ENCODE results near the gene VENTX.

Gene VENTX

DNA sequence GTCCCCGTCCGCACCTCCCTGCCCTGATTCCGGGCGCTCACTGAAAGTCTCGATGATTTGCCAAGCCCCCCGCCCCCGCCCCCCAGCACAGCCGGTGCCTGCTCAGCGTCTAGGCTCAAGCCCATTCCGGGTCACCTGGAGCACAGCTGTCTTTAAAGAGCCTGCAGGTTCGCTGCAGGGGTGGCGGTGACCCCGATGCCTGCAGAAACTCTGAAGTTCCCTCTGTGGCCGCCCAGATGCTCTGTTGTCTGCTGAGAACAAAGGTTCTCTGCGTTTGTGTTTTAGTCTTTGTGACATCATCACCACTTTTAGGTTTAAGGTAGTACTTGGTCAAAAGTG lies 780 bp downstream of the VENTX start:
- no peak for DNase-seq

DNA sequence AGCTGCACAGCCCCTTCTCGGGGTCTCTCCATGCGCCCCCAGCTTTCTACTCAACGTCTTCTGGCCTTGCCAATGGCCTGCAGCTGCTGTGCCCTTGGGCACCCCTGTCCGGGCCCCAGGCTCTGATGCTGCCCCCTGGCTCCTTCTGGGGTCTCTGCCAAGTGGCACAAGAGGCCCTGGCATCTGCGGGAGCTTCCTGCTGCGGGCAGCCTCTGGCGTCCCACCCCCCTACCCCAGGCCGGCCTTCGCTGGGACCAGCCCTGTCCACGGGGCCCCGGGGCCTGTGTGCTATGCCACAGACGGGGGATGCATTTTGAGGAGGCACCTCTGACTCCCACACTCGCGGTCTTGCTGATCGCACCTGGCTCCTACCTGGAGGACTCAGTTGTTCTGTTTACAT lies 2.3 kb downstream of the VENTX start:
- DNase-seq: no peak

DNA sequence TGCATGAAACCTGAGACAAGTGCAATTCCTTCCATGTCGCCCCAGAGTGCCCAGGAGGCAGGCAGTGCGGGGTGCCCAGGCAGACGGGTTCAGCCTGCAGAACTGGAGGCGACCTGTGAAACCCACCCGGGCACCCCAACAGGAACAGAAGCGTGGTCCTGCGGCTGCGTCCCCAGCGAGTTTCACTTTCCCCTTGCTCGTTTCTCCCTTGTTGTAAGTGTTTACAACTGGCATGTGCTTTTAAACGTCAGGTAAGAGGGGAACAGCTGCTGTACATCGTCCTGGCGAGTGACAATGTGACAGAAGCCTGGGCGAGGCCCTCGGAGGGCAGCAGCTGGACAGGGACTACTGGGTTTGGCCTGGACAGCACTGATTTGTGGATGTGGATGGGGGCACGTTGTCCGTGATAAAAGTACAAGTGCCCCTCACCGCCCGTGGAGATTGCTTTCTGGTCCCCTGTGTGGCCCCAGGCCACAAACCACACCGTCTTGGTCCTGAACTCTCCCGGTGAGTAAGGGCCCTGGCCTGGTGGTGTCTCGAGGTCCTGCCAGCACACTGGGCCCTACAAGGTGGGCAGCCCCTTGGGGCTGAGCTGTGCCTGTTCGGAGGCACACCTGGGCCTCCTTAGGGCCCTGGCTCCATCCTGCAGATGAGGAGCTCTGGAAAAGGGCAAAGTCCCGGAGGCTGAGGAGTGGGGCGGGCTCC lies 4.0 kb downstream of the VENTX start:
- DNase-seq: no peak

DNA sequence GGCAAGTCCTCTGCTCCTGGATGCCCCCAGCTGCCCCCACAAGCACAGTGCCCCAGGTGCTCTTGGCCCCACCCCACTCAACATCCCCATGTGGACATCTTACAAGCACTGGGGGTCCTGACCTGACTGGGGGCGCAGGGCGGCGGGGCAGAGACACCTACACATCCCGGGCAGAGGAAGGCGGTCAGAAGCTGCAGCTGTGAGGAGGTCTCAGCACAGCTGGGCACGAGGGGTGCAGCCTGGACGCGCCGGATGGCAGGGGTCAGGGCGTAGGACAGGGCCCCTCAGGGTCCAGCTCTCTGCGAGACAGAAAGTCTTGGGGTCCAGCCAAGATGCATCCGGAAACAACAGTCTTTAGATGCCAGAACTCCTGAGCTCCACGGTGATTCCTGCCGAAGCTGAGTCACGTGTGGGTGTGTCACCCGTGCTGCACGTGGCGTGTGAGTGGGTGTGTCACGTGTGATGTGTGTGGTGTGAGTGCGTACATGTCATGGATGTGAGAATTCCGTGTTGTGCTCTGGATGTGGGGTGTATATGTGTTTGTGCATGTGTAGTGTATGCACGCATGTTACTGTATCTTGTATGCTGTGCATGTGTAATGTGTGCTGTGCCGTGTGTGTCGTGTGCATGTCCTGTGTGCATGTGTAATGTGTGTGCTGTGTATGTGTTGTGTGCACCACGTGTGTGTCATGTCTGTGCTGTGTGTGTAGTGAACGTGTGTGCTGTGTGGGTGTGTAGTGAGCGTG lies 5.1 kb downstream of the VENTX start:
- DNase-seq: no peak

DNA sequence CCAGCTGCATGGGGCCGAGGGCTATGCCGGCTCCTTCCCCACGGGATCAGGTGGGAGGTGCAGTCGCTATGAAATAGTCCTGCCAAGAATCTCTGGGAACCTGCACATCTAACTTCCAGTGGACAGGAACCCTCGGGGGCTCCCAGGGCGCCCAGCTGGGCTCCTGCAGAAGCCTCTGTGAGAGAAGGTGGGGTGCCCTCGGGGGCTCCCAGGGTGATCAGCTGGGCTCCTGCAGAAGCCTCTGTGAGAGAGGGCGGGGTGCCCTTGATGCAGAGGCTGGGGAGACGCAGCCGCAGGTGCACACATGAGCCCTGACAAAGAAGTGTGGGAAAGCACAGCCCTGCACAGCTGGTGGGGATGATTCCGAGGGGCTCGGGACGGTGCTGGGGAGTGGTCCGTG lies 5.9 kb downstream of the VENTX start:
- DNase-seq: no peak

DNA sequence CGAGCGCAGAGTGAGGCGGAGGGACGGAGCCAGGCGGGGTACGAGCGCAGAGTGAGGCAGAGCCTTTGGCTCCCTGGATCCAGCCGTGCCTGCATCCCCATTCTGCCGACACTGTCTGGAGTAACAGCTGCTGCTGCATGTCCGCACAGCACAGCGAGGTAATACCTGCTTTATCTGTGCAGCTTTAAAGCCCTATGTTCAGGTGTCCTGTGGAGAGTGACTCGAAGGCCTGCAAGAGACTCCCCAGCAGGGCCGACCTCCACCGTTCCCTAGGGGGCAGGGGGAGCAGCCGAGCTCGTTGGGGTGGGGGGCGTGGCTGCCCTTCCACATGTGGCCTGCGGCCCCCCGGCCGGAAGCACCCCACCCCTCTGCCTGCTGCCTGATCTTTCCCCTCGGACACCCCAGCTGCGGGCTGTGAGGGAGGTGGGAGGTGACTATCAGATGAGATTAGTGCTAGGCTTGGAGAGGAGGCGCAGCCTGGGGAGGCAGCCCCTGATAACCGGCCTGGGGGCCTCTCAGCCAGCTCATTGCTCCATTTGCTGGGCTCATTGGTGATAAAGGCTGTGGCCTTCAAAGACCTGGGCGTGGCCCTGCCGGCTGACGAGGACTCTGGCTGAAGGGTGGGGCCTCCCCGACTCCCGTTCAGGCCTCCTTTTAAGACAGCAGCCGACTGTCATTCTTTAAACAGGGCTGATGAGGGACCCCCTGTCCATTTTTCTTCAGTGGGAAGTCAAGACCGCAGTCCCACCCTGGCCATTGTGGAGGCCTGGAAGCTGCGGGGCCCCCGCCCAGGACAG lies 8.0 kb downstream of the VENTX start:
- DNase-seq: no peak

DNA sequence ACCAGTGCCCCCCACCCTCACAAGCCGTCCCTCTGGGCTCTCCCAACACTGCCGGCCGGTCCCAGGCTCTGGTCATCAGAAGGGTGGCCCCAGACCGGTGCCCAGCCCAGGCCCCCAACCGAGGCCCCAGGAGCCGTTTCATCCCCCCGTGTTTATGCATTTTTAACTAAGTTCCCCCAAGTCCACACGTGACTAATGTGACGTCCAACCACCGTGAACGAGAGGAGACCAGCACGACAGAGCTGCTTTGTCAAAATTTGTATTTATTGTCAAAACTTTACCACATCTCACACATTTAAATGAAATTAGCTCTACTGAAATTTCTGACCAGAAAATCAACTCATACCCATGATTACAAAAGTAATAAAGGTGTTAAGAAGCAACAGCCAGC lies 8.6 kb downstream of the VENTX start:
- no peak for DNase-seq

DNA sequence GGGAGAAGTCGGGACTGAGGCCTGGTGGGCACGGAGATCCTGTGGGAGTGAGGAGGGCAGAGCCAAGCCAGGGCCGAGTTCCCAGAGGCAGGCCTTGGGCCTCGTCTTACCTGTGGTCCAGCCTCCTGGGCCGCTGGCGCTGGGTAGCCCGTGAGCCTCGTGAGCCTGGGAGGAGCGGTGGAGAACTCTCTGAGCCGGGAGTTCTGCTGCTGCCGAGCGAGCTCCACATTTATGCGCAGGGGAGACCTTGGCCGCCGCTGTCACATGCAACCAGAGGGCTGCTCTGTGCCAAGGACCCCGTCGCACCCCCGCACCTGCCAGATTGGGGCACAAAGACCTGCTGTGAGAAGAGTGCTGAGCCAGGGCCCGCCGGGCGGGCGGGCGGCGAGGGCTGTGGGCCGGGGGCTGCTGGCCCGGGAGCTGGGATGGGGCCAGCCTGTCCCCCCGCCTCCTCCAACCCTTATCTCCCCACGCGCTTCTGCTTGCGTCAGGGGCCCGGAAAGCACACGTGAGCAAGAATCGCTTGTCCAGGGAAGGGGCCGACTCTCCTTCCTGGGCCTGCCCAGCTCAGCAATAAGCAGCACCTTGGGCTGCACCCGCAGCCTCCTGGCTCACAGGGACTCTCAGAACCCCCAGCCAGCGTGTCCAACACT lies 10.2 kb downstream of the VENTX start:
- no peak for DNase-seq

DNA sequence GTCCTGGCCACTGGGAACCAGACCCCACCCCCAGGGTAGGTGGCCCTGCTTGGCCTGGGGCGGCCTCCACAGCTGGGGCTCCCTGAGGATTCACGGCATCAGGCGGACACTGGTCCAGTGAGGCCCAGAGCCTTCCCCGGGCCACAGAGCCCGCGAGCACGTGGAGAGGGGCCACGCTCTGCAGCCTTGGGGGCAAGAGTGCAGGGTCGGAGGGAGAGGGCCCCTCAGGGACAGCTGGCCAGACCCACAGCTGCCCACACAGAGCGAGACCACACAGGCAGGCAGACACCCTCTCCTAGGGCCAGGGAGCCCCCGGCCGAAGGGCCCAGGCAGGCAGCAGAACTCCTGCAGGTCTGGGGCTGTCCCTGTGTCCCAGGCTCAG lies 10.7 kb downstream of the VENTX start:
- no peak for DNase-seq

DNA sequence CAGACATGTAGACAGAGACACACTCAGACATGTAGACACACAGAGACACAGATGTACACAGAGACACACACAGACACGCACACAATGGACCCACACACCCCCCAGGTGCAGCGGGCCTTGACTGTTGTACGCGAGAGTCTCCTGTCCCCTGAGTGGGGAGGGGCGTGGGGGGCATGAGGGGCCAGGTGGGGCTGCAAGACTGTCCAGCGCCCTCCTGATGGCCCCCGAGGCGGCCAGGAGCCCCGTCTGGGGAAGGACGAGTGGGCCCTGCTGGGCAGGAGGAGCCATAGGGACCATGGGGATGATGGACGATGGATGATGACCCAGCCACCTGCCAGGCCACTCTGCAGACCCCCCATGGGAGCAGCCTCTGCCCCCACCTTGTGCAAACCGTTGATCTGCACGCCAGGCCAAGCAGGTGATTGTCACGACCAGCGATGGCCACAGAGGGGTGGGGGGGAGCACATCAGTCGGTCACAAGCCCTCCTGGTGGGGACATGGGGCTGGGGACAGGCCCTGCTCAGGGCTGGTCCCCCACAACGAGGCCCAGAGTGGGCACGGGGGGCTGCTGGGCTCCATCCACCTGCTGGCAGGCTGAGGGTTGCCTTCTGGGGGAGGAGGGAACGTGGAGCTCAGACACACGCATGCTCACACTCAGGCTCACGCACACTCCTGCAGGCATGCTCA lies 11.6 kb downstream of the VENTX start:
- DNase-seq: no peak

DNA sequence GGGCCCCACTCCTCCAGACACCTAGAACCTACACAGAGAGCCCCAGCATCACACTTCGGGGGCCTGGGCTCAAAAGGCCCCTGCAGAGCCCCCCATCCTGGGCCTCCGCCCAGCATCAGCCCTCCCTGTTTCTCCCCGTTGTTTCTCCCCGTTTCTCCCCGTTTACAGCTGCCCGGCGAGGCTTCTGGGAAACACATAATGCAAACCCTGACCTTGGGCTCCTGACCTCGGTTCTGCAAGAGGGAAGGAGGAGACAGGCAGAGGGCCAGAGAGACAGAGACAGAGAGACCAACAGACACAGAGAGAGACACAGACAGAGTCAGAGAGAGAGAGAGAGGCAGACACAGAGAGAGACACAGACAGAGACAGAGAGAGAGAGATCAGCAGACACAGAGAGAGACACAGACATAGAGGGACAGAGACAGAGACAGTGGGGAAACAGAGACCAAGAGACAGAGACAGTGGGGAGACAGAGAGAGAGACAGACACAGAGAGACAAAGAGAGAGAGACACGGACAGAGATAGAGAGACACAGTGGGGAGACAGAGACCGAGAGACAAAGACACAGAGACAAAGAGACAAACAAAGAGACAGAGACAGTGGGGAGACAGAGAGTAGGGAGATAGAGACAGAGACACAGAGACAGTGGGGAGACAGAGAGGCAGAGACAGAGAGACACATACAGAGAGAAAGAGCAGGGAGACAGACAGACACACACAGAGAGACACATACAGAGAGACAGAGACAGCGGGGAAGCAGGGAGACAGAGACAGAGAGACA lies 12.5 kb downstream of the VENTX start:
- no peak for DNase-seq

DNA sequence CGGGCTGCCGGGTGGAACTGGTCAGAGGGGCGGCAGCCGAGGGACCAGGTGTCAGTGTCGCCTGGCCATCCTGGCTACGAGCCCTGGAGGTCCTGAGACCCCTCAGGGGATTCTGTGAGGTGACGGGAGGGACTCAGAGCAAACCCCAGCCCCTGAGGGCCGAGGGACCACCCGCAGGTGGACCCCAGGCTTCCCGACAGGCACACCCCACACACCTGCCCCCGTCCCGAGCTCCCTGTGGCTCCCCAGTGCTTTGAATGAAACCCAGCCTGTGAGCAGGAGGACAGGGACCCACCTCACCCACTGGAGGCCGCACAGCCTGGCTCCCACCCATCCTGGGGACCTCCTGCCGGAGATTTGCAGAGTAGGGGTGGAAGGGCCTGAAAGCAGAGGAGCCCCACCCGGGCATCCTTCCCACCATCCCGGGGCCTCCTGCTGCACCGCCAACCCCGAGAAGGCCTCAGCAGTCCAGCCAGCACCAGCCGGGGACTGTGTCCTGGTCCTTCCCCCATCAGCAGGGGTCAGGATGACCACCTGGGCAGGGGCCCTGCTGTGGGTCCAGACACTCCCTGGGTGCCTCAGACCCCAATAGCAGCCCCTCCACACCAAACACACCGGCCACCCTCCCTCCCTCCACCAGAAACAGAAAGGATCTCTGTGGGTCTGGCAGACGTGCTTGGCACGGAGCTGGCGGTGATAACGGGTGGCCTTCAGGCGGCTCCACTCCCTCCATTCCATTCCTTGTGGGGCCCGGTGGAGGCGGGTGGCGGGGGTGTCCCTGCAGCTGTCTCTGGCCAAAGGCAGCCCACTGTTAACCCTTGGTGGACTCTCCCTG lies 13.9 kb downstream of the VENTX start:
- no peak for DNase-seq

DNA sequence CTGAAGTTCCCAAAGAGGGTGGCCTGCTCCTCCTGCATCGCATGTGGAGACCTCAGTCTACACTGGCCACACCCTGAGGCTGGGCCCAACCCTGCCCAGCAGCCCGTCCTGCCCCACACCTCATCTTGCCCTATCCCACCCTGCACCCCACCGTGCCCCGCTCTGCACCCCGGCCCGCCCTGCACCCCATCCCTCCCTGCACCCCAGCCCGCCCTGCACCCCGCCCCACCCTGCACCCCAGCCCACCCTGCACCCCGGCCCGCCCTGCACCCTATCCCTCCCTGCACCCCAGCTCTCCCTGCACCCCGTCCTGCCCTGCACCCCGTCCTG lies 14.5 kb downstream of the VENTX start:
- DNase-seq: no peak

DNA sequence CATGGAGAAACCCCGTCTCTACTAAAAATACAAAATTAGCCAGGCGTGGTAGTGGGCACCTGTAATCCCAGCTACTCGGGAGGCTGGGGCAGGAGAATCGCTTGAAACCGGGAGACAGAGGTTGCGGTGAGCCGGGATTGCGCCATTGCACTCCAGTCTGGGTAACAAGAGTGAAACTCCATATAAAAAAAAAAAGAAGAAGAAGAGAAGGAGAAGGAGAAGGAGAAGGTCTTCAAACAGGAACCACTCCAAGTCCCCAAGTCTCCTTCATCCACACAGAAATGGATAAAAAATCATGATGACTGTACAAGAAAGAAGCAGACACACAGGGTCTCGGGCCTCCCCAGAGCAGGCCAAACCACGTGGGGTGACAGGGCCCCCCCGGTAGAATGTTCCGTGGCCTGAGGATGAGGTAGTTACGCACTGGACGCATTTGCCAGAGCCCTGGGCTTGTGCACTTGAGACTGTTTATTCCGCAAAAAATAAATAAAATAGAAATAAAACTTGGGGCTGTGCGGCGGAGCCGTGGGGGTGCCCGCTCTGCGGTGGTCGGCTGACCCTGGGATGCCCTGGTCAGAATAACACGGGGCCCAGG lies 15.8 kb downstream of the VENTX start:
- DNase-seq: no peak

DNA sequence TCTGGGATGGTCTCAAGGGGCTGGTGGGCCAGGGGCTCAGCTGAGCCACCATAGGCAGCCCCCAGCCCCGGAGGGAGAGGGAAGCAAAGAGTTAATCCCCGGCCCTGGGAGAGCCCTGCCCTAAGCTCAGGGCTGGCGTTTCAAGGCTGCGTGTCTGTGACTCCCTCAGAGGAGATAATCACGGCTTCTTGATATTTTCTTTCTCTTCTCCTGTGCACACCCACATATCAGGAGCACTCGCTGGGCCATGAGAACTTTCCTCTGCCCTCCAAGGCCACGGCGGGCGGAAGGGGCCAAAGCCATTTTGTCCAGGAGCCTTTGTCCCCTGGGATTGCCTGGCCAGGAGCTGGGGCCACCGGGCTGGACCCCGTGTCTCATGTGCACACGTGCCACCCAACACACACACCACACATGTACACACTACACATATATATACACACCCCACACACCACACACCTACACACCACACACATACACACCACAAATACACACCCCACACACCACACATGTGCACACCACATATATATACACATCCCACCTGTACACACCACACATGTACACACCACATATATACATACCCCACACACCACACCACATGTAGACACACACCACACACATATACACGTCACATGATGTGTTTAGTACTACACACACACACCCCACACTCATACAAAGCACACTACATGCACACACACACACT lies 16.9 kb downstream of the VENTX start:
- no peak for DNase-seq

DNA sequence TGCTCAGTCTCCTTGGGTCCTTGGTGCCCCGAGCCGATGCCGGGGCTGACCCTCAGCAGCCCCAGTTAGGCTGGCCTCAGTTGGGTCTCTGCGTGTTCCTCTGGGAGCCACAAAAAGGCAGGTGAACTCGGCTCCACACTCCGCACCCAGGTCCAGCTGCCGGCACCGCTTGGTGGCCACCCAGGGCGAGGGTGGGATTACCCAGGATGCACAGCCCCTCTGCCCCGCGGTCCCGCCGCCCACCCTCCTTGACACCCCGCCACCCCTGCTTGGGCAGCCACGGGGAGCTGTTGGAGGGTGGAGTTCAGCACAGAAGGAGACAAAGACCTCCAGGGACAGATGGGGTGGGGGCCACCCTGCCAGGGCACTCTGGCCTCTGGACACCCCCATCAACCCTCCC lies 17.7 kb downstream of the VENTX start:
- no peak for DNase-seq

DNA sequence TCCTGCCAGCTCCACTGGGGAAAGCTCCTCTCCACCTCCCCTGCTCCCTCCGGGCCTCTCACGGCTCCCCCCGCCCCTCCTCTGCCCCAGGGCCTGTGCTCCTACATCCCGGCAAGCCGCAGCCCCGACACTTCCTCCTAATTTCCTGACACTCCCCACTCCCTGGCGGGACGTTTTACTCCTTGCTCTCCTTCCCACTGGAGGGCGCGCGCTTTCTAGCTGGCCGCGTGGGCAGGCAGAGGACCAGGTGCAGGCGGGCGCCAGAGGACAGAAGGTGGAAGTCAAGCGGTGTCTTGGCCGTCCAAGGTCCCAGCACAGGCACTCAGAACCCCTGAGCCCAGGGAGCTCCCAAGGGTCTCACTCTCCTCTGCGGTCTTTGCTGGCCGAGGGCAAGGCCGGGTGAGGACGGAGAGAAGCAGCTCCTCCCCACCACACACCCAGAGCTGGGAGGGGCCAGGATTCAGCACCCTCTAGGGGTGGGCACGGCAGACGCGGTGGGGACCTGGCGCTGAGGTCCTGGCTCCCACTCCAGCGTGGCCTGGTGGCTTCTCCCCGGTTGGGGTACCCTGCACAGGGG lies 19.9 kb downstream of the VENTX start:
- peak; percentile 26 to 32 for DNase-seq

DNA sequence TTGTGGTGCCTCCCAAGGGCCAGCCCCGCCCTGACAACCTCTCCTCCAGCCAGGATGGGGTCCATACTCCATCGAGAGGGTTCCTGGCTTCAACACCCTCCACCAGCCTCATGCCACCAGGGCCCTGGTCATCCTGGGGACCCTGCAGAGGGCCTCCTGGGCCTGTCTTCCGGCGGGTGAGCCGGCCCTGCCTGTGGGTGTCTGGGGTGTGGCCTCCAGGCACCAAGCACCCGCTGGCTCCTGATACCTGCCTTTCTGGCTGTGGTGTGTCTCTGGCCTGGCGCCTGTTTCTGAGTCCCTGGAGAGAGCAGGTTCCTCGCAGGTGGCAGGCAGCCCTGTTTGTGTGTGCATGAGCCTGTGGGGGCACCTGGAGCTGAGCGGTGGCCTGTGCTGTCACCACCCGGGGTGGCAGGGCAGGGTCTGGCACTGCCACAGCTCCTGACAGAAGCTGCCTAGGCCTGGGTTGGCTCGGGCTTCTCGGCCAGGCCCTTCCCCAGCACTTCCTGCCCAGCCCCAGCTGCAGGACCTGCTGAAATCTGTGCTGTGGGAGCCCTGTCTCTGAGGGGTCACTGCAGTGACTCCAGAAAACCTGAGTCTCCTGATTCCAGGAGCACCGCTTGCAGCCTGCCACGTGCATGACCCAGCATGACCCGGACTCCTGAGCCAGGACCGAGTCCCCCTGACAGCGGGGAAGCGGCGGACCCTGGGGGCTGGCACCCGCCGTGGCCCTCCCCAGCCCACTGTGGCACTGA lies 20.6 kb downstream of the VENTX start:
- DNase-seq: no peak
